Posterior cingulate gyrus (tissue), 11 donors: Measurements from ENCODE around the gene ATP1A3.

Experiments used
- DNase-seq, 10 donors: peaks; one replicate each; pipeline versions ENCODE4 v3.0.0 to v3.0.0-alpha.2; 2020 to 2021; ENCODE audit warnings: mixed read lengths in 3 of 10
- intact Hi-C: fragments of 100-400 bp; cut with DNase I; formaldehyde crosslinking; loops from one replicate; pipeline ENCODE4 v1.15.1; 2023

Gene ATP1A3

GRCh38 chr19:41990028-41990427 is 4.0 kb downstream of the ATP1A3 start:
- intact Hi-C loops, result no loop called here
- no peak for DNase-seq

GRCh38 chr19:41988947-41989346 is 5.1 kb downstream of the ATP1A3 start:
- intact Hi-C loops, result no loop called here
- no peak for DNase-seq

- intact Hi-C loops, result no loop called here
- DNase-seq, result no peak
Observed at GRCh38 chr19:41987141-41987860, 6.7 kb downstream of the ATP1A3 start.

- intact Hi-C loops, result no loop called here
- DNase-seq, result no peak
Observed at GRCh38 chr19:41984961-41985360, 9.1 kb downstream of the ATP1A3 start.

GRCh38 chr19:41981724-41982123 is 12.3 kb downstream of the ATP1A3 start:
- DNase-seq, result peak in 1 of 10 donors; percentile 54
- intact Hi-C loops, result no loop called here

GRCh38 chr19:41978470-41978869 is 15.6 kb downstream of the ATP1A3 start:
- intact Hi-C loops, result no loop called here
- peak in 1 of 10 donors; percentile 75 for DNase-seq

GRCh38 chr19:41977916-41978315 is 16.1 kb downstream of the ATP1A3 start:
- DNase-seq, result peak in 2 of 10 donors; percentile 73 to 77
- intact Hi-C loops, result no loop called here

GRCh38 chr19:41974652-41975051 is 19.4 kb downstream of the ATP1A3 start:
- peak in 1 of 10 donors; percentile 72 for DNase-seq
- intact Hi-C loops, result no loop called here

GRCh38 chr19:41971363-41971762 is 22.7 kb downstream of the ATP1A3 start:
- peak in 1 of 10 donors; percentile 55 for DNase-seq
- intact Hi-C loops, result no loop called here

GRCh38 chr19:41969772-41970458 is 24.1 kb downstream of the ATP1A3 start:
- DNase-seq, result peak in 1 of 10 donors; percentile 62
- intact Hi-C loops, result no loop called here

- intact Hi-C loops, result no loop called here
- DNase-seq, result peak in 1 of 10 donors; percentile 75
Observed at GRCh38 chr19:41968751-41969595, 25.1 kb downstream of the ATP1A3 start.

- peak in 1 of 10 donors; percentile 58 for DNase-seq
Observed at GRCh38 chr19:41967054-41967783, 26.8 kb downstream of the ATP1A3 start.

GRCh38 chr19:41965106-41965505 is 28.9 kb downstream of the ATP1A3 start:
- intact Hi-C loops, result no loop called here
- no peak for DNase-seq

More at GRCh38 chr19:41967054-41967783, 26.8 kb downstream of the ATP1A3 start:
- intact Hi-C loops, result no loop called here

- intact Hi-C loops, result no loop called here
- no peak for DNase-seq
Observed at GRCh38 chr19:41960973-41961372, 33.1 kb downstream of the ATP1A3 start.

- intact Hi-C loops, result loop anchor here (2.0 kb wide), 1 partner anchor 101 kb away; no protein-coding TSS in a partner anchor
- peak; percentile 89 to 99 (median 93) for DNase-seq
Observed at GRCh38 chr19:41959056-41960053, 34.7 kb downstream of the ATP1A3 start, which contains the start of gene RABAC1. Gene RABAC1 (minus strand): TSS chr19:41959321. CDS start chr19:41959292, 29 bp downstream.

- intact Hi-C loops, result loop anchor here (2.0 kb wide), 1 partner anchor 100 kb away; no protein-coding TSS in a partner anchor
- DNase-seq, result peak; percentile 28 to 95 (median 64)
Observed at GRCh38 chr19:41958367-41959055, 35.5 kb downstream of the ATP1A3 start.

GRCh38 chr19:41957838-41958366 is 36.1 kb downstream of the ATP1A3 start:
- intact Hi-C loops, result loop anchor here (2.0 kb wide), 1 partner anchor 99 kb away; no protein-coding TSS in a partner anchor
- peak in 8 of 10 donors; percentile 32 to 93 (median 53) for DNase-seq
